ENCODE results near the gene CCDC50.

Gene CCDC50

DNA sequence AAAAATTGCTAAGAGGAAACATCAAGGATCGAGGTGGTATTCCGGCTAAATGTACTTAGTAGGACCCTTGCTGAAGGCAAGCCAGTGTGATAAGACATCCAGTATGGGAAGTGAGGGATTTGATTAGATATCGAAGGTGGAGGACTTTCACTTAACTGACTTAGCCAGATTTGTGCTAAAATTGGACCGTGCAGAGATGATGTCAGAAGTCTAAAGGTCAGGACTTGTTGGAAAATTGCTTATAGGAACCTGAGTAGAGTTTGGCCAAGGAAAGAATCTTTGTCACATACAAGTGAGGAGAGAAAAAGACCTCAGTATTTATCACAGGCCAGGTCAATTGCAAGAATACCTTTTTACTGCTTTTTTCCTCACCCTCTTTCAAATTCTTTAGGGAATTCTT, 100.9 kb downstream of the CCDC50 start:
- no peak for DNase-seq

GRCh38 chr3:191431160-191431822, 102.1 kb downstream of the CCDC50 start:
- no peak for DNase-seq

GRCh38 chr3:191432162-191432561, 103.0 kb downstream of the CCDC50 start:
- DNase-seq = no peak

- DNase-seq = no peak
Observed at GRCh38 chr3:191434024-191434423, 104.8 kb downstream of the CCDC50 start.

GRCh38 chr3:191435981-191436380, 106.8 kb downstream of the CCDC50 start:
- DNase-seq = peak in 1 of 2 experiments; percentile 3

DNA sequence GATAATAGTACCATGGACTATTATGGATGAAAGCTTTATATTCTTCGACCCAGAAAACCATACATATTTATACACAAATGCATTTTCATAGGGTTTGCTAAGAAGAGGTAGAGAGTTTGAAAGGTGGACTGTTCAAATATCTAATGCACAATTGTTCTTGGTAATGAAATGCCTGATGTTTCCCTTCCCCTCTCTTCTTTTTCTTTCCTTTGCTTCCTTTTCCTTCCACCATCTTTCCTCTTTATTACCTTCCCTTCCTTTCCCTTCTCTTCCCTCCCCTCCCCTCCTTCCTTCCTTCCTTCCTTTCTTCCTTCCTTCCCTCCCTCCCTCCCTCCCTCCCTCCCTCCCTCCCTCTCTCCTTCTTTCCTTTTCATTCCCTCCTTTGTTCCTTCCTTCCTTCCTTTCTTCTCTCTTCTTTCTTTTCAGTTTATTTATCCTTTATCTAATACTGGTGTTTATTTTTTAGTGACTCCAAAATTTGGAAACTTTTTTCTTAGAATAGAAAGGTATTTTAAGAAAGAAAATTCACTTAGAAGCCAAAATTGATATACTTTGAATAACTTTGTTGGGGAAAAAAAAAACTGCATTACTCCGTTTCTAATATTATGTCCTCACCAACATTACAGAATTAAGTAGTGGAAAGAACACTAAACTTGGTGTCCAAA, 109.1 kb downstream of the CCDC50 start:
- DNase-seq = no peak

DNA sequence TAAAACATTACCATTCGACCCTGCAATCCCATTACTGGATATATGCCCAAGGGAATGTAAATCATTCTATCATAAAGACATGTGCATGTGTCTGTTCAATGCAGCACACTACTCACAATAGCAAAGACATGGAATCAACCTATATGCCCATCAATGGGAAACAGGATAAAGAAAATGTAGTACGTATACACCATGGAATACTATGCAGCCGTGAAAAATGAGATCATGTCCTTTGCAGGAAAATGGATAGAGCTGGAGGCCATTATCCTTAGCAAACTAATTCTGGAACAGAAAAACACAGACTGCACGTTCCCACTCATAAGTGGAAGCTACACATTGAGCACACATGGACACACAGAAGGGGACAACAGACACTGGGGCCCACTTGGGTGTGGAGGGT, 111.3 kb downstream of the CCDC50 start:
- DNase-seq = no peak

- DNase-seq = no peak
Observed at GRCh38 chr3:191441687-191442086, 112.5 kb downstream of the CCDC50 start.

- no peak for DNase-seq
Observed at GRCh38 chr3:191444569-191444968, 115.4 kb downstream of the CCDC50 start.
